ENCODE results near the gene RNF26. TPM values are rescaled to one million over a fixed set of nuclear protein-coding genes. Genes with fewer than 3 reads are reported as not detected.

Gene RNF26
- total and polyA plus RNA-seq, 2 of the 13 experiments (the other 11 are each of a cell fraction or from before 2014, with no cell fraction given): 11.9 to 26.3 TPM

GRCh38 chr11:119378851-119379465 is 44.6 kb downstream of the RNF26 start (continued):
- TF ChIP-seq ZNF646 (CRISPR knock-in tag; IDR thresholded peaks at IDR 0.05) (no peak), CC2D1A (CRISPR knock-in tag; IDR thresholded peaks at IDR 0.05) (no peak), ETS1 (CRISPR knock-in tag; IDR thresholded peaks at IDR 0.05) (no peak), CBX5 (CRISPR knock-in tag; IDR thresholded peaks at IDR 0.05; ENCODE audit: borderline replicate concordance) (no peak), ZNF766 (CRISPR knock-in tag; IDR thresholded peaks at IDR 0.05; ENCODE audit: borderline replicate concordance) (no peak), ZNF343 (CRISPR knock-in tag; IDR thresholded peaks at IDR 0.05) (no peak), ZNF644 (CRISPR knock-in tag; IDR thresholded peaks at IDR 0.05; ENCODE audit: low read depth) (no peak), ARID2 (CRISPR knock-in tag; IDR thresholded peaks at IDR 0.05; ENCODE audit: borderline replicate concordance) (no peak), ZNF337 (CRISPR knock-in tag; IDR thresholded peaks at IDR 0.05; ENCODE audit: borderline replicate concordance, low read depth) (no peak), GMEB1 (CRISPR knock-in tag; IDR thresholded peaks at IDR 0.05; ENCODE audit: borderline replicate concordance) (no peak)
- TF ChIP-seq, protein P1, sequence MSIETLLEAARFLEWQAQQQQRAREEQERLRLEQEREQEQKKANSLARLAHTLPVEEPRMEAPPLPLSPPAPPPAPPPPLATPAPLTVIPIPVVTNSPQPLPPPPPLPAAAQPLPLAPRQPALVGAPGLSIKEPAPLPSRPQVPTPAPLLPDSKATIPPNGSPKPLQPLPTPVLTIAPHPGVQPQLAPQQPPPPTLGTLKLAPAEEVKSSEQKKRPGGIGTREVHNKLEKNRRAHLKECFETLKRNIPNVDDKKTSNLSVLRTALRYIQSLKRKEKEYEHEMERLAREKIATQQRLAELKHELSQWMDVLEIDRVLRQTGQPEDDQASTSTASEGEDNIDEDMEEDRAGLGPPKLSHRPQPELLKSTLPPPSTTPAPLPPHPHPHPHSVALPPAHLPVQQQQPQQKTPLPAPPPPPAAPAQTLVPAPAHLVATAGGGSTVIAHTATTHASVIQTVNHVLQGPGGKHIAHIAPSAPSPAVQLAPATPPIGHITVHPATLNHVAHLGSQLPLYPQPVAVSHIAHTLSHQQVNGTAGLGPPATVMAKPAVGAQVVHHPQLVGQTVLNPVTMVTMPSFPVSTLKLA (IDR thresholded peaks at IDR 0.05): no peak
